Measurements from ENCODE around the gene ZNF800. TPM values are rescaled to one million over a fixed set of nuclear protein-coding genes. Genes with fewer than 3 reads are reported as not detected.

Gene ZNF800
- polyA plus RNA-seq, 1 donor (not counting 4 experiments of a cell fraction or from before 2014, with no cell fraction given): 18.0 TPM

DNA sequence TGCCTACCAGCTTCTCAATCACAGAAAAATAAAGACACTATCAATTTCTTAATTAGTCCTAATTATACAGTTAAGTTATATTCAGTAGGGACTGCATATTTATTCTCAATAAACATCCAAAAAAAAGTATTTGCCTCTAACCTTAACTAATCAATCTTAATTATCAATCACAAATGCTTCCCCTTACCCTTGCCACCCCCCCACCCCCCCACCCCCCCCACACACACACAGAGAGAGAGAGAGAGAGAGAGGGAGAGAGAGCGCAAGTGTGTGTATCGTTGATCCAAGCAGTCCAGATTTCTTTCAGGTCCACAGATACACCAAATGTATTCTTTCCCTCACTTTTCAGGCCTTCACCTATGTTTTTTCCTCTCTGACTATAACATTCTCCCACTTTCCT, 12.9 kb downstream of the ZNF800 start:
- Histone ChIP-seq H3K79me2 (ENCODE audit: control insufficient read depth, insufficient read depth, low read length) (peaks cover 64% of the 10 kb centered on the region), H3K9ac (ENCODE audit: control insufficient read depth, extremely low read depth, insufficient read depth, low read length) (no peak overlapping the region), H3K27ac (ENCODE audit: control insufficient read depth, insufficient read depth, low read length) (no peak overlapping the region), H3K9me3 (ENCODE audit: control insufficient read depth, low read depth, low read length) (no peaks in the 10 kb centered on the region), H2AFZ (ENCODE audit: control insufficient read depth, low read length) (no peak overlapping the region), H3K4me3 (ENCODE audit: control insufficient read depth in 2 of 3, extremely low read depth in 1 of 3, insufficient read depth in 2 of 3, low read depth in 1 of 3, low read length in 3 of 3) (no peak overlapping the region), H3K4me1 (ENCODE audit: control insufficient read depth, extremely low read depth, insufficient read depth, low read length) (peaks cover 7% of the 10 kb centered on the region), H3K36me3 (ENCODE audit: control insufficient read depth in 2 of 2, extremely low read depth in 1 of 2, insufficient read depth in 2 of 2, low read length in 2 of 2) (peaks cover 2 to 8% of the 10 kb centered on the region in 2 experiments), H3K9me1 (ENCODE audit: control insufficient read depth, extremely low read depth, insufficient read depth, low read length) (no peaks in the 10 kb centered on the region), H3K4me2 (ENCODE audit: control insufficient read depth, extremely low read depth, insufficient read depth, low read depth, low read length) (no peak overlapping the region), H4K20me1 (ENCODE audit: control insufficient read depth, extremely low read depth, insufficient read depth, low read length) (peaks cover 7% of the 10 kb centered on the region), H3K27me3 (ENCODE audit: control insufficient read depth, extremely low read depth, insufficient read depth, low read length) (no peaks in the 10 kb centered on the region)
- TF ChIP-seq EZH2 (IDR thresholded peaks at IDR 0.05; ENCODE audit: low read length): no peak
- TF ChIP-seq, protein P1, sequence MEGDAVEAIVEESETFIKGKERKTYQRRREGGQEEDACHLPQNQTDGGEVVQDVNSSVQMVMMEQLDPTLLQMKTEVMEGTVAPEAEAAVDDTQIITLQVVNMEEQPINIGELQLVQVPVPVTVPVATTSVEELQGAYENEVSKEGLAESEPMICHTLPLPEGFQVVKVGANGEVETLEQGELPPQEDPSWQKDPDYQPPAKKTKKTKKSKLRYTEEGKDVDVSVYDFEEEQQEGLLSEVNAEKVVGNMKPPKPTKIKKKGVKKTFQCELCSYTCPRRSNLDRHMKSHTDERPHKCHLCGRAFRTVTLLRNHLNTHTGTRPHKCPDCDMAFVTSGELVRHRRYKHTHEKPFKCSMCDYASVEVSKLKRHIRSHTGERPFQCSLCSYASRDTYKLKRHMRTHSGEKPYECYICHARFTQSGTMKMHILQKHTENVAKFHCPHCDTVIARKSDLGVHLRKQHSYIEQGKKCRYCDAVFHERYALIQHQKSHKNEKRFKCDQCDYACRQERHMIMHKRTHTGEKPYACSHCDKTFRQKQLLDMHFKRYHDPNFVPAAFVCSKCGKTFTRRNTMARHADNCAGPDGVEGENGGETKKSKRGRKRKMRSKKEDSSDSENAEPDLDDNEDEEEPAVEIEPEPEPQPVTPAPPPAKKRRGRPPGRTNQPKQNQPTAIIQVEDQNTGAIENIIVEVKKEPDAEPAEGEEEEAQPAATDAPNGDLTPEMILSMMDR (optimal IDR thresholded peaks at IDR 0.05 in 1 of 3, IDR thresholded peaks at IDR 0.05 in 1 of 3, conservative IDR thresholded peaks at IDR 0.05 in 1 of 3; ENCODE audit: extremely low read depth in 1 of 3, insufficient read depth in 2 of 3, low read length in 3 of 3): no peak
- DNase-seq (ENCODE audit: low read depth, low spot score) (no peak), FAIRE-seq (no peak)
- dilution Hi-C loops (cut with MboI; ENCODE audit: extremely low pct_ligation_motif_present, low sequenced_read_pairs): no loop called here

DNA sequence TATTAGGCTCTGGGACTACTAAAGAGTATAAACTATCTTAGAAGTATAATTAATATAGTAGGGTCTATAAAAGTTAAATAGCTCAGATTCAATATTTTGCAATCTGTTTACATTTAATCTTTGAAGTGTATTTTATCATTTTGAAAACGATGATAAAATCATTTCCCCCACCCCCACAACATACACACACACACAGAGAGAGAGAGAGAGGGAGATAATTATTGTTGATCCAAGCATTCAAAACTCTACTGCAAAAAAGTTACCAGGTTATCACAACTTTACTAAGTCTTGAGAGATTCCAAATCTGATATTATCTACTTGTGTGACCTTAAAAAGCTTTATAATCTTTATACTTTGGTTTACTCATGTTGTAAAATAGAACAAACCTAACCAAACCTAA, 14.0 kb downstream of the ZNF800 start:
- TF ChIP-seq, protein P1 (optimal IDR thresholded peaks at IDR 0.05 in 1 of 3, IDR thresholded peaks at IDR 0.05 in 1 of 3, conservative IDR thresholded peaks at IDR 0.05 in 1 of 3; ENCODE audit: extremely low read depth in 1 of 3, insufficient read depth in 2 of 3, low read length in 3 of 3): no peak
- TF ChIP-seq EZH2 (IDR thresholded peaks at IDR 0.05; ENCODE audit: low read length): no peak
- Histone ChIP-seq H3K9me3 (ENCODE audit: control insufficient read depth, low read depth, low read length) (no peaks in the 10 kb centered on the region), H3K4me2 (ENCODE audit: control insufficient read depth, extremely low read depth, insufficient read depth, low read depth, low read length) (no peak overlapping the region), H3K9ac (ENCODE audit: control insufficient read depth, extremely low read depth, insufficient read depth, low read length) (no peak overlapping the region), H3K27me3 (ENCODE audit: control insufficient read depth, extremely low read depth, insufficient read depth, low read length) (no peaks in the 10 kb centered on the region), H3K36me3 (ENCODE audit: control insufficient read depth in 2 of 2, extremely low read depth in 1 of 2, insufficient read depth in 2 of 2, low read length in 2 of 2) (peaks cover 7 to 16% of the 10 kb centered on the region in 2 experiments), H3K9me1 (ENCODE audit: control insufficient read depth, extremely low read depth, insufficient read depth, low read length) (no peaks in the 10 kb centered on the region), H3K27ac (ENCODE audit: control insufficient read depth, insufficient read depth, low read length) (no peak overlapping the region), H3K79me2 (ENCODE audit: control insufficient read depth, insufficient read depth, low read length) (peaks cover 63% of the 10 kb centered on the region), H3K4me3 (ENCODE audit: control insufficient read depth in 2 of 3, extremely low read depth in 1 of 3, insufficient read depth in 2 of 3, low read depth in 1 of 3, low read length in 3 of 3) (no peak overlapping the region), H2AFZ (ENCODE audit: control insufficient read depth, low read length) (no peak overlapping the region), H3K4me1 (ENCODE audit: control insufficient read depth, extremely low read depth, insufficient read depth, low read length) (peaks cover 6% of the 10 kb centered on the region), H4K20me1 (ENCODE audit: control insufficient read depth, extremely low read depth, insufficient read depth, low read length) (peaks cover 7% of the 10 kb centered on the region)
- FAIRE-seq (no peak), DNase-seq (ENCODE audit: low read depth, low spot score) (no peak)
- dilution Hi-C loops (cut with MboI; ENCODE audit: extremely low pct_ligation_motif_present, low sequenced_read_pairs): no loop called here
